GM19328 (cell line): ENCODE measurements around the gene PTPRT.

Experiments used
- ATAC-seq: cut with Tn5 transposase; IDR thresholded peaks from one replicate; pipeline ENCODE4 v1.9.1; 2021; ENCODE audit warnings: mild to moderate bottlenecking, moderate library complexity; ENCODE audit not compliant: unreplicated experiment

Gene PTPRT

DNA sequence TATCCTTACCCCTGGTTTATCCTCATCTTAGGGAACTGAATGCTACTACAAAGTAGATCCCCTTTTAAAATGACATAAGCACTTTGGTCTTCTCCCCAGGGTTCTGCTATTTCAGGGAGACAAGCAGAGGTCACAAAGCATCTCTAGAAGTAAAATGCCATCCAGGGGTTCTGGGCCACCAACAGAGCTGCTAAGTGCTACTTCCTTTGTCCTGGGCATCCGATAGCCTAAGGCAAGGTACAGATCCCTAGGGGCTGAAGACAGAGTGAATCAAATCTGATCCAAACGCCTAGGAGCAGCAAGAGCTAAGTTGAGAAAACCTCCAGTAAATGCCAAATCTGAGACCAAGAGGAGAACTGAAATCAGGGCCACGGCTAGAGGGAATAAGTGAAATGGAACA, 161.2 kb downstream of the PTPRT start:
- ATAC-seq, result no peak

DNA sequence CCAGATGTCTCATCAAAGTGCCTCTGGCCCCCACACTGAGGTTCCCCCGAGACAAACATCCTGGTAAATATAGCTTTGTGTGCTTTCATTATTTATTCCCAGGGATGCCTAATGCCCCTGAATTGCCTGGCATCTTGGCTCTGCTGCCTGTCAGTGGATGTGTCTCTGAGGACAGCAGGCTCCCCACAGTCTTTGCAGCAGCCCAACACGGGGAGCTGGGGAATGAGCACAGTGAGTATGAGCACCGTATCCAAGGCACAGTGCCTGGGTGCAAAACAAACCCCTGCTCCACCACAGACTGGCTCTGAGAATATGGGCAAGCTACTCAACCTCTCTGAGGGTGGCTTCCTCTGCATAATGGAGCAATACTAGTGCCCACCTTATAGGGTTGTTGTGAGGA, 165.9 kb downstream of the PTPRT start:
- ATAC-seq, result no peak

DNA sequence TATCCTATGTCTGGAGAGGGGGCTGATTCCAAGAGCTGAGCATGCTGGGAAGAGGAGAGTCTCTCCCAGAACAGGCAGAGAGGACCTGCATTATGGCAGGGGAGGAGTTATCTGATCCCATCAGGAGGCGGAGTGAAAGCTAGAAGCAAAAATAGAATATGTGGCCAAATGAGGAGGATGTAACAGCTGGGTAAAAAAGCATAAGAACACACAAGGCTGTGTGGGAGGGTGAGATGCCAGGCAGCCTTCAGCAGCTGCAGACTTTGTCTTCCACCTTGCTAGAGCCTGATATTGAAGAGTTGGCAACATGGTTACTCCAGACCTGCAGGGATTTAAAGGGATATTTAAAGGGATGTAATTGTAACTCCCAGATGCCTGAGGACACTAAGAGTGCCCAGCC, 167.1 kb downstream of the PTPRT start:
- no peak for ATAC-seq

DNA sequence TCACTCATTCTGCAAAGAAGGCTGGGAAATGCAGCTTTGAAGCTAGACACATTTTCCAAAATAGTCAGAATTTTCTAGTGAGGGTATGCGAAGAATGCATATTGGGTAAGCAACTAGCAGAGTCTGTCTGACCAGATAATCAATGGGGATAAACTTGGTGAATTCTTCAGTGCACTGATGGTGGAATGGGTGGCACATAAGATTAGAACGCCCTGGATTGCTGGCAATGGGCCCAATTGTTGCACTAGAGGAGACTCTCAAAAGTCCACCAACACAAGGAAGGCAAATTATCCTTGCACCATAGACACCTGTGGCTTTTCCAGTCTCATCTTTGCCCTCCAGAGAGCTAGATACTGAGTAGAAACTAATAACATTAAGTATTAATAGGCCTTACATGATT, 167.6 kb downstream of the PTPRT start:
- ATAC-seq, result no peak

DNA sequence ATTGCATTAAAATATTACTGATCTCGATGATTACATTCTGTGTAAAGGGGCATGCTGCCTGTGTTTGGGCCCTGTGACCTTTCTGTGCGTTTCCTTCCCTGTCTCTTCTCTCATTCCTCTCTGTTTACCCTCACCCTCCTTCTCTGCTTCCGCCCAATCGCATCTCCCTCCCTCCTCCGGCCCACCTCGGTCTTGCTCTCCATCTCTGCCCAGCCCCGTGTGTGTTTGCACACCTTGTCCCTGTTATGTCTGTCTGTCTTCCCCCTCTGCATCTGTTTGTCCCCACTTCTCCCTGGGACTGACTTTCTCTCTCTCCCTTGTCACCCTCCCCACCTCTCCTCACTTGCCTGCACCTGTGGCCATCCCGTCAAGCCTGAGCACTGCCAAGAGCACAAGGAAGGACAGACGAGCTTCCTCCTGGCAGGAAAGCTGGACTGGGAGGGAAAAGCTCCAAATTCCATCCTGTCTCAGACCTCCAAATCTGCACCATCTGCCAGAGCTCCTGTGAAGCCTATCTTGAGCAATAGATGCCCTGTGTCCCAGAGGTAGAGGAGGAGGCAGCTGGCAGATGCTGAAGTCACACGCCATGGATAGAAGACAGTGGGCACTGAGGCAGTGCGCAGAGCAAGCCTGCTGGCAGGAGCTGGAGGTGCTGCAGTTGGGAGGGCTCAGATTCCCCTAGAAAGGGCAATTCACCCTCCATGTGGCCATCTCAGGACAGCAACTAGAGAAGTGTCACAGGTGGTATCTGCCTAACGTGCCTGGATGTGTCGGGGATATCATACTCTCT, 172.3 kb downstream of the PTPRT start:
- no peak for ATAC-seq

DNA sequence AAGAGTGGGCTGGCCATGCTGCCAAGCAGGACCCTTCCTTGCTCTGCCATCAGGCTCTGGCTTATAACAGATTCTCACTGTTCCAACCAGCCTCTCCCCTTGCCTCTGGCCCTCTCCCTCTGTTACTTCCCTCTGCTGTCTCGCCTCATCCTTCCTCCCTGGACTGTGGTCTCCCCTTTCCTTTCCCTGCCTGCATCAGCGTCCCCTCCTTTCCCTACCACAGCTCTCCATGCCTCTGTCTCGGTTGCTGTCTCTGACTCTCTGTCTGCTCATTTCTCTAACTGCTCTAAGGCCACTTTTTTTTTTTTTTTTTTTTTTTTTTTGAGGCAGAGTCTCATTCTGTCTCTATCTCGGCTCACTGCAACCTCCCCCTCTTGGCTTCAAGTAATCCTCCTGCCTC, 173.4 kb downstream of the PTPRT start:
- ATAC-seq, result no peak

DNA sequence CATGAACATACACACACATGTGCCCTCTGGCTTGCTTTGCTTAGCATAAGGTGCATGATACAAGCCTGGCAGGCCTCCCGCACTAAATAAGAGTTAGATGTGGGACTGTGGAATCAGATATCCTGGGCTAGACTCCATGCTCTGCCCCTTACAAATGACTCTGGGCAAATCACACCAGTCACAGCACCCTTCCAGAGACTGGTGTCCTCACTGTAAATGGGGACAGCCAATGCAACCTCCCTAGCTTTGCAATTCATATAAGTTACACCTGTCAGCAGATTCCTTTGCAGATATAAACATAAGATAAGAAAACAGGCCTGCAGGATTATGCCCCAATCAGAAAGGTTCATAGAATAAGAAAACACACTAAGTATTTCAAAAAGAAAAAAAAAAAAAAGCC, 174.1 kb downstream of the PTPRT start:
- no peak for ATAC-seq

DNA sequence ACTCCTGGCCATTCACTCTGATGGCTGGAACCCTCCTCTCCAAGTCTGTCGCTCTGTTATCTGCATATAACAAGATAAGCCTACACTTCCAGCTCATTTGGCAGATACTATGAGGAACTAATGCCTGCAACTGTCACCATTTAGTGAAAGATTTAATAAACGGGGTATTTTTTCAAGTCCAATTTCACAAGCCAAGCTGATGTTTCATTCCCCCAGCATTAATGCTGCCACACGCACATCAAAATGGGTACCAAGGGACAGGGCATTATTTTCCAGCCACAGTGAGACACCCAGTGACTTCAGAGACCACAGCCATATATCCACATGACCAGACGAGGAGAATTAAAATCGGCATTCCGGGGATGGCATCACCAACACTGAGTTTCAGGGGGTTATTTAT, 175.5 kb downstream of the PTPRT start:
- ATAC-seq, result no peak

DNA sequence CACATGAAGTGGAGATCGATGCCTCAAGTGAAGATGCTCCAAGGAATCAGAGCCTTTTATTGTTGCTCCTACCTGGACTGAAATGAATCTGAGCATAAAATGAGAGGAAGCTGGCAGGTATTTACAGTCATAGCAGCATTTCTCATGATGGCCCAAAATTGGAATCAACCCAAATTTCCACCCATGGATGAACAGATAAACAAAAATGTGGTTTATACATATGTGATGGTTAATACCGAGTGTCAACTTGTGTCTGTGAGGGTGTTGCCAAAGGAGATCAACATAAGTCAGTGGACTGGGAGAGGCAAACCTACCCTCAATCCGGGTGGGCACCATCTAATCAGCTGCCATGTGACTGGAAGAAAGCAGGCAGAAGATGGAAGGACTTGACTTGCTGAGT, 178.2 kb downstream of the PTPRT start:
- ATAC-seq, result no peak

DNA sequence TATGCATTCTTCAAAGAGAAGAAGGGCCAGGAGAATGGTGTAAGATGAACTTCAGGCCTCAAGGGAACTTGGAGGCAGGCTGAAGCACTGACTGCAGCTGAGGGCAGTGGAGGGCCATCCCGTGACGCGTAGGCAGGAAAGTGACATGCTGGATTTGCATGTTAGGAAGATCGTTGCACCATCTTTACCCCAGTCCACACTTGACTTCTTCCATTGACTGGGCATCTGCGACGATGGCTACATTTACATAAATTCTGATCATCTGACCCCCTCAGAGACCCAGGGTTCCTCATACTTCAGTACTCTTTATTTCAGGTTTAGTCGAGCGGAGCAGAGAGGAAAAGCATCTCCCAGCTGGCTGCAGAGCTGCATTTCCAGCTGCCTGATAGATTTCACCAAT, 180.2 kb downstream of the PTPRT start:
- ATAC-seq, result no peak

DNA sequence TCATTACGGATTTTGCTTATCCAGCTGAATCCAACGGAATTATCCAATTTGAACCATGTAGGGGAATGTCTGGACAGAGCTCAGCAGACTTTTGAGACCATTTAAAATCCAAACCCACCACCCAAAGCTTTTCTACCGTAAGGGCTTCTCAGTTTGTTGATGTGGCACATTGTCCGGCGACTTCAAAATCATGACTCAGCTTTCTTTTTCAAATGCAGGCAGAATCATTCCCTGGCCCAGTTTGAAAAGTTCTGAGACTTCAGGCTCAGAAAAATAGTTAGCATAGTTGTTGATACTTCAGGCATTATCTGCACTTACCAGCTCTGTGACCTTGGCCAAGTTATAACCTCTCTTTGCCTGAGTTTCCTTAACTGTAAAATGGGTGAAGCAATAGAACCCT, 182.2 kb downstream of the PTPRT start:
- no peak for ATAC-seq

DNA sequence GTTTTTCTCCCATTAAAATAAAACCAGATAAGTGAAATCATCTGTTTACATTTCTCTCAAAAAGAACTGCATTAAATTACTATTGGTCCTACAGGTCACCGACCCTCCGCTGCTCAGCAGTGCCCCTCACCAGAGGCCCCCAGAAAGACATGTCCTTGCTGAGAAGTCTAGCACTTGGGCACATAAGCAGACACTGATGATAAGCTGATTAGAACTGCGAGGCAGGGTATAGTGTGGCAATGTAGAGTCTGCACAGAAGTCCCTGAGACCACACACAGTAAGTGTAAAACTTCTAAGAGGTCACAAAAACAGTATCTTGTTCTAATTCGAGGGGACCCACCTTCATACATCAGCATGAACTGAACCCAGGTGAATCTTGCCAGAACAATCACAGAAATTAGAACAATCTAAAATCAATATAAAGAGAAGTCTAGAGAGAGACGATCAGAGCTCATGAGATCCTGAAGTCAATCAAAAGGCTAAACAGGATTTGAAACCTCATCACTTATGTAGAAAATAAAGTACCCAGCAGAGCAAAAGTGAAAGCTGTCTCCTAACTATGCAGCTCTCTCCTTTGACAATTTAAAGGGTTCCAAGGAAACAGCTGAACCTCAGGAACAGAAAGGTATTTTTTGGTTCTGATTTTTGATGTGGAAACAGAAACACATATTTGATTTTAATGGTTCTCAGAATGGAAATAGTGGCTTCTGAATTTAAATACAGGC, 182.9 kb downstream of the PTPRT start:
- ATAC-seq, result no peak

DNA sequence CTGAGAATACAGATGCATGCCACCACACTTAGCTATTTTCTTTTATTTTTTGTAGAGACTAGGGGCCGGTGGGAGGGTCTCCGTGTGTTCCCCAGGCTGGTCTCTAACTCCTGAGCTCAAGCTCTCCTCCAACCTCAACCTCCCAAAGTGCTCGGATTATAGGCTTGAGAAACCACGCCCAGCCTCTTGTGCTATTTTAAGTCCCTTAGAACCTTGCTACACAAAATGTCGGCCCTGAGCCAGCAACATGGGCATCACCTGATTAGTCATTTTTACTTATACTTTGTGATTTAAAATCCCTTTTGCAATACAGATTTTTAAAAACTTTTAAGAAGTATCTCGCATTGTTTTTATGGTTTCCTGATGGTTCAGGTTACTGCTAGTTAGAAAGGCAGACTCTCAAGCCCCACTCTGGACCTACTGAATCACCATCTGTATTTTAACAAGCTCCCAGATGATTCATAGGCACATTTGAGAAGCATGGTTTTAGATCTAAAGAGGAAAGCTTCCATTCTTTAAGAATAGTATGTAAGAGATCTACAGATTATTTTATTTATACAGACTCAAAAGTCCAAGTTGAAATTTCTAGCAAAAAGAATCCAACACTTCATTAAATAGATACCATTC, 186.3 kb downstream of the PTPRT start:
- ATAC-seq, result no peak

DNA sequence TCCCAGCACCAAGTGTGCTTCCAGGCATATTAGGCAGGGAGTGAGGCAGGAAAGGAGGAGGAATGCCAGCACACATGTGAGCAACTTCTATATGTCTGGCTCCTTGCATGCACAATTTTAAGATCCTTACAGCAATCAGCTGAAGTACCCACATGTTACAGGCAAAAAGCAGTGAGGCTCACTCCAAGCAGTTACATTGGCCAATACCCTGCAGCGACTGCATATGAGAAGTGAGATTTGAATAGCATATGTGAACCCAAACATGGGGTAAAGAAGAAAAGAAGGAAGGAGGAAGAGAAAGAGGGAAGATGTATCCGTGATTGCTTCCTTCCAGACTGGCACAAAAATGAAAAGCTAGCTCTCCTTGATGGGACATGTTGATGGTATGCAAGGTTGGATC, 193.6 kb downstream of the PTPRT start:
- ATAC-seq, result no peak

DNA sequence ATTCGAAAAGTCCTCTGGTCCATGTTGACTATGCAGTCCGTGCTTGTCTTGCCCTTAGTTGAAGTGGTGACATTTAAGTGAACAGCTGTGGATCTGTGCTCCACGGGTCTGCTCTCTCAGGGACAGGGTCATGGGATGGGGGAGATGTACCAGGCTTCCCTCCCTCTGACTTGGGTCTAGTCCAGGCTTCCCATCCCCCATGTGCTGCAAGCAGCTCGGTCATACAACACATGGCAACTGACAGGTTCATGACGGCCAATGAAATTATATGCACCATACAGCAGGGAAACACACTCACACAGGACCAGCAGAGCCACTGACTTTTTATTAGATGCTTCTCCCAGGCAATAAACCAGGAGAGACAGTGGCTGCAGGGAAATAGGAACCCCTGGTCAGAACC, 201.4 kb downstream of the PTPRT start:
- no peak for ATAC-seq

DNA sequence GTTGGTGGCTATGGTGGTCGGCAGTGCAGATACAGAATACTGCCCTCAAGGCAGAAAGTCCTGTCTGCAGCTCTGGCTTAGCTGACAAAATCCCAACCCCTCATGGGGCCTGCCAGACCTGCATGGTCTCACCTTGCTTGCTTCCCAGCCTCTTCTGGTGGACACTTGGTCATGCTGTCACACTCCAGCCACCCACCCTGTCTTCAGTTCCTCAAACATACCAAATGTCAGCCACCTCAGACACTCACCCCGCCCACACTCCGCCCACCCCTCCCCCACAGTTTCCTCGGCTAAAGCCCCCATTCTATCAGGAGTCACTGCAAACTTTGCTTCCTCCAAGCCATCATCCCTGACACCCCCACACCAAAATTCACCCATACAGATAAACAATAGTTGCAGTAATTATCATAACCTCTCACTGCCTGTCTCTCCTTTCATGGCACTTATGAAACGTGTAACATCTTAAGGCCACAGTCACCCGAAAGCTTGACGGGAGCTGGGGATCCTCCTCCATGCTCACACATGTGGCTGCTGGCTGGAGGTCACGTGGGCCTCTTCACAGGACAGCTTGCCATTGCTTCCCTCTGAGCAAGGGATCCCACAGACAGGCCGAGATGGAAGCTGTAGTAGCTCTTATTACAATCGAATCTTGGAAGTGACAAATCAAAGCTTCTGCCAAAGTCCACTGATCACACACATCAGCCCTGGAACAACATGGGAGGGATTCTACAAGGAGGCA, 202.2 kb downstream of the PTPRT start:
- no peak for ATAC-seq

DNA sequence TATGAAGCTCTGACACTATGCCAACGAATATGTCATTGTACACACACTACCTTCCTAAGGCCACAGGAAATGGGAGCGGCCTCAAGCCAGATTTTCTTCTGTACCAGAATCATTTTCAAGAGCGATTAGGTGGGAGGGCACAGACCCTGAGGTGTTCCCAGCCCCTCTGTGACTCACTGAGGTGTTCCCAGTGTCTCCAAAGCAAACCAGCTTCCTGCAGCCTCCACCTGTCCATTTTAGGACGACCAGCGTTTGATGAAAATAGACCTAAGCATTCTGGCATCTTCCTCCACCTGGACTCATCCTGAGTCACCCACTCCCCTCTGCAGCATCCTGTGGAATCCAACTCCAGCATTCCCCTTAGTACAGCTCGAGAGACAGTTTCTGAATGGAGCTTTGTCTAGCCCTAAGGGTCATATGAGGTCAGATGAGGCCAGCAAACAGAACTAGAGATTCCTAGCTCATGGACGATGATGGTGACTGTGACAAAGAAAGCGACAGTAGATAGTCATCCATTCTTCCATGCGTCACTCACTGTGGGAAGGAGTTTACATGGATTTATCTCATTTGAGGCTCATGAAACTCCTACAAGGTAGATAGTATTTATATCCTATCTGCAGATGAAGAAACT, 203.4 kb downstream of the PTPRT start:
- no peak for ATAC-seq

DNA sequence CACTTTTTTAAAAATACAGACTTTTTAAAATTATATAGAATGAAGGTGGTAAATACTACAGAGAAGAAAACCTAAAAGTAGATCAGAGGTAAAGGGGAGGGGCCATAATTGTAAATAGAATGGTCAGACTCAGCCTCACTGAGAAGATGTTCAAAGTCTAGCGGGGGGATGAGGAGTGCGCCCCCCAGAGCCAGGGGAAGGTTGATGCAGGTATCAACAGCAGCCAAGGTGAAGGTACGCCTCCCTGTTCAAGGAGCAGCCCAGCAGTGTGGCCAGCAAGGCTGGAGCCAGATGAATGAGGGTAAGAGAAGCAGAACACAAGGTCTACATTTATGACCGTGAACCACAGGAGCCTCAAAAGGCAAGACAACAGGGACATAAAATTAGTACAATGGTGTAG, 204.1 kb downstream of the PTPRT start:
- no peak for ATAC-seq

DNA sequence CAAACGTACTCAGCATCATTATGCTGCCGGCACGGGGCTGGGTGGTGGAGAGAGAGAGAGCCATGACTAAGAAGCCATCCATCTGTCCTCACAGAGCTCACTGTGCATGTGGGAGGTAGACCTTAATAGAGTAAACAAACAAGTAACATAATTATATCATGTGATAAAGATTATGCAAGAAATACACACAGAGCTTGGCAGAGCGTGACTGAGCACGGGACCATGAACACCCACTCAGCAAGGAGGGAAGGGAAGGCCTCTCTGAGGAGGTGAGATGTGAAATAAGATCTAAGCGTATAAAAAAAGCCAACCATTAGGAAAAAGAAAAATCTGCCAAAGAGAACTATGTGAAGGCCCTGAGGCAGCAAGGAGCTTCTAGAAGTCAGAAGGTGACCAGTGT, 207.5 kb downstream of the PTPRT start:
- no peak for ATAC-seq

DNA sequence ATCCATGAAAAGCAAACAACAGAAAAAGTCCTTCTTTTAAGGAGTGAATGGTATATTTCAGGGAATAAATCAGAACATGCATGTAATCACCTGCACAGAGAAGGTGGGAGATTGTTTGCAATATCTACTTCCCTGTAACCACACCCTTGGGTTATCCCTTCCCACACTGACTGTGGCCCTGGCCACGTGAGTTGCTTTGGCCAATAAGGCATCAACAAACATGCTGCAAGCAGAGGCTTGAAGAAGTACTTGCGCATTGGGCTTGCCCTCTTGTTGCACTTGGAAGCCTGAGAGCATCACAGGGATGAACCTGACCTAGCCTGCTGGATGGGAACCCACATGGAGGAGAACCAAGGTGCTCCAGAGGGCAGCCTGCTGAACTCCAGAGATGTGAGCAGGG, 208.5 kb downstream of the PTPRT start:
- ATAC-seq, result no peak

DNA sequence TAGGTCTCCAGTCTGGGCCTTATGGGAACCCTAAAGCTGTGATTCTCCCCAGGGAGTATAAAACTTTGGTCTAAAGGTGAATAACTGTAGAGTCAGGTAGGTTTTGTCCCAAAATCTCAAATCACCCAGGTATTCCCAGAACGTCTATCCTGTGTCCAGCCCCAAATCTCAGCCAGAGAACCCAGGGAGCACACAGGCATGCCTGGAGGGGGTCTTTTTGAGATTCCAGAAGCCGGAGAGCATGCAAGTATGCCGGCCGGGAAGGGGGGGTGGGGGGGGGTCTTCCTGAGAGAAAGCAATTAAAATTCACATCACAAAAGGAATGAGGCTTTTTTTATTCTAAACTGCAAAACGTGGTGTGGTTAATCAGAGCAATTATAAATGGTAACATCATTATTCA, 210.0 kb downstream of the PTPRT start:
- ATAC-seq, result no peak
